ENCODE data around the gene RDH13.

DNA sequence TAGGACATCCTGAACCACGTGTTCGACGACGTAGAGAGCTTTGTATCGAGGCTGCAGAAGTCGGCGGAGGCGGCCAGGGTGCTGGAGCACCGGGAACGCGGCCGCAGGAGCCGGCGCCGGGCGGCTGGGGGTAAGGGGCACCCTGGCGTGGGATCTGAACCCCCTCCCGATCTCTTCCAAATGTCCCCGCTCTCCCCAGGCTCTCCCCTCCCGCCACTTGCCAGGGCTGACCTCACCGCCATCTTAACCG is 18.7 kb upstream of the RDH13 start:
- TF ChIP-seq POLR2A (IDR thresholded peaks at IDR 0.05) (no peak), POLR2AphosphoS5 (IDR thresholded peaks at IDR 0.05) (no peak)
- TF ChIP-seq, protein P1, sequence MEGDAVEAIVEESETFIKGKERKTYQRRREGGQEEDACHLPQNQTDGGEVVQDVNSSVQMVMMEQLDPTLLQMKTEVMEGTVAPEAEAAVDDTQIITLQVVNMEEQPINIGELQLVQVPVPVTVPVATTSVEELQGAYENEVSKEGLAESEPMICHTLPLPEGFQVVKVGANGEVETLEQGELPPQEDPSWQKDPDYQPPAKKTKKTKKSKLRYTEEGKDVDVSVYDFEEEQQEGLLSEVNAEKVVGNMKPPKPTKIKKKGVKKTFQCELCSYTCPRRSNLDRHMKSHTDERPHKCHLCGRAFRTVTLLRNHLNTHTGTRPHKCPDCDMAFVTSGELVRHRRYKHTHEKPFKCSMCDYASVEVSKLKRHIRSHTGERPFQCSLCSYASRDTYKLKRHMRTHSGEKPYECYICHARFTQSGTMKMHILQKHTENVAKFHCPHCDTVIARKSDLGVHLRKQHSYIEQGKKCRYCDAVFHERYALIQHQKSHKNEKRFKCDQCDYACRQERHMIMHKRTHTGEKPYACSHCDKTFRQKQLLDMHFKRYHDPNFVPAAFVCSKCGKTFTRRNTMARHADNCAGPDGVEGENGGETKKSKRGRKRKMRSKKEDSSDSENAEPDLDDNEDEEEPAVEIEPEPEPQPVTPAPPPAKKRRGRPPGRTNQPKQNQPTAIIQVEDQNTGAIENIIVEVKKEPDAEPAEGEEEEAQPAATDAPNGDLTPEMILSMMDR (IDR thresholded peaks at IDR 0.05 in 8 of 11, conservative IDR thresholded peaks at IDR 0.05 in 3 of 11), result no peak
